Testis (tissue), 3 donors: ENCODE data around the gene SYT11. TPM values are rescaled to one million over a fixed set of nuclear protein-coding genes. Genes with fewer than 3 reads are reported as not detected.

Experiments used
- DNase-seq: peaks from one replicate; pipeline ENCODE4 v3.0.0-alpha.2; 2019
- H3K27ac ChIP-seq, 2 donors: fragments of 200-600 bp; sonication (generic); one replicate each; pipeline ENCODE4 v1.5.1; 2019
- H3K27me3 ChIP-seq: fragments of 200-600 bp; sonication (generic); one replicate; pipeline ENCODE4 v1.5.1; 2019
- H3K36me3 ChIP-seq: fragments of 200-600 bp; sonication (generic); one replicate; pipeline ENCODE4 v1.5.1; 2017; ENCODE audit warnings: low read depth; ENCODE audit errors: missing control alignments
- H3K4me1 ChIP-seq: fragments of 200-600 bp; sonication (generic); one replicate; pipeline ENCODE4 v1.5.1; 2019
- H3K4me3 ChIP-seq, 2 donors: fragments of 200-600 bp; sonication (generic); one replicate each; pipeline ENCODE4 v1.5.1; 2017 to 2019
- H3K9me3 ChIP-seq: fragments of 200-600 bp; sonication (generic); one replicate; pipeline ENCODE4 v1.5.1; 2017
- CTCF ChIP-seq, 3 experiments: fragments of 450-650 bp in 2 of 3; fragments of 200-600 bp in 1 of 3; sonication (generic) in 1 of 3; IDR thresholded peaks; one replicate each; pipeline ENCODE4 v1.5.1; 2016 to 2019; ENCODE audit warnings: antibody characterized with exemption in 3 of 3, mild to moderate bottlenecking in 2 of 3, moderate library complexity in 1 of 3
- POLR2A ChIP-seq: fragments of 450-650 bp; IDR thresholded peaks from one replicate; pipeline ENCODE4 v1.6.1; 2017; ENCODE audit warnings: antibody characterized with exemption, mild to moderate bottlenecking, moderate library complexity
- WGBS, 2 donors: methylation state at CpG; one replicate each; pipeline ENCODE4 v1.1.5; 2018; 5-methylcytosine and 5-hydroxymethylcytosine counted together
- intact Hi-C: fragments of 100-400 bp; cut with DNase I; formaldehyde crosslinking; loops from one replicate; pipeline ENCODE4 v1.15.1; 2023; ENCODE audit warnings: low total_unique reads
- polyA plus RNA-seq: library from polyadenylated mRNA; stranded (reverse); fragments of 350-450 nt; fragmentation: Illumina TruSeq; extraction: RNeasy Lipid Tissue Mini Kit (QIAGEN cat#74804); gene quantifications from one replicate; pipeline ENCODE4 v1.2.3, GENCODE V29; 2014; ENCODE audit warnings: low read depth, low replicate concordance; ENCODE audit not compliant: insufficient read depth
- small RNA-seq, 2 donors: library from RNA; depleted of rRNA; stranded (forward); fragments of <200 nt; gene quantifications; one replicate each; pipeline ENCODE3, GENCODE V24; 2016
- total RNA-seq, 2 donors: library from RNA; depleted of rRNA; stranded (reverse); fragments of >200 nt; gene quantifications; one replicate each; pipeline ENCODE4 v1.2.3, GENCODE V29; 2016

SYT11 gene
- total and polyA plus RNA-seq, 3 donors from 2014 or later, result 17.9 to 23.4 (median 19.7) TPM

GRCh38 chr1:155933591-155934096 is 74.3 kb downstream of the SYT11 start:
- WGBS, 2 donors, result 0 to 2% methylated on average over 10 of the region's 10 CpGs
- no peaks in the 10 kb centered on the region for H3K9me3 ChIP-seq
- H3K4me1 ChIP-seq, result peaks cover 45% of the 10 kb centered on the region
- peak overlapping the region; percentile 60 to 97 for H3K4me3 ChIP-seq
- intact Hi-C loops, result no loop called here
- DNase-seq, result no peak
- no peaks in the 10 kb centered on the region for H3K36me3 ChIP-seq
- no peaks in the 10 kb centered on the region for H3K27me3 ChIP-seq
- peak overlapping the region; percentile 69 to 93 for H3K27ac ChIP-seq
- TF ChIP-seq CTCF (IDR thresholded peaks at IDR 0.05) (no peak), POLR2A (no peak)

GRCh38 chr1:155934097-155934935 is 74.9 kb downstream of the SYT11 start, which contains the start of gene KHDC4:
KHDC4 (minus strand) TSS chr1:155934413; CDS start chr1:155934373, 40 bp downstream.
- no peaks in the 10 kb centered on the region for H3K27me3 ChIP-seq
- peak; percentile 98 for DNase-seq
- H3K9me3 ChIP-seq, result no peaks in the 10 kb centered on the region
- H3K27ac ChIP-seq, result peak within 1 kb of the TSS; percentile 85 to 93
- H3K4me1 ChIP-seq, result peaks cover 45% of the 10 kb centered on the region
- WGBS, 2 donors, result 1% methylated on average over 50 of the region's 50 CpGs
- TF ChIP-seq CTCF (IDR thresholded peaks at IDR 0.05) (peak in 1 of 3 experiments; percentile 2), POLR2A (peak; percentile 12)
- peak within 1 kb of the TSS; percentile 60 to 97 for H3K4me3 ChIP-seq
- no peaks in the 10 kb centered on the region for H3K36me3 ChIP-seq
- intact Hi-C loops, result no loop called here

Small RNA genes lying within 50 kb of the gene (small RNA-seq; reads per million reads assigned to genes)
- gene RF00015, result 0 reads per million in 2 donors
- gene SCARNA4, result 0 reads per million in 2 donors
- gene SNORA80E, result 103 to 166 reads per million in 2 donors

Other genes starting within 250 kb of the SYT11 start
- 10 to 100 TPM; 50.0 to 62.4 TPM for gene MSTO1, start 249.3 kb upstream of the SYT11 start, total RNA-seq
- 140 TPM for gene MSTO1, start 249.3 kb upstream of the SYT11 start, polyA plus RNA-seq
- gene YY1AP1, start 170.8 kb upstream of the SYT11 start, total RNA-seq, result 100 to 1,000 TPM; 171 to 219 TPM
- 205 TPM for gene YY1AP1, start 170.8 kb upstream of the SYT11 start, polyA plus RNA-seq
- gene DAP3, start 170.5 kb upstream of the SYT11 start, total RNA-seq, result 100 to 1,000 TPM; 277 to 286 TPM
- 121 TPM for gene DAP3, start 170.5 kb upstream of the SYT11 start, polyA plus RNA-seq
- 100 to 1,000 TPM in 1 of 2 donors, 10 to 100 TPM in 1; 77.2 to 108 TPM for gene GON4L, start 2.4 kb upstream of the SYT11 start, total RNA-seq
- gene GON4L, start 2.4 kb upstream of the SYT11 start, polyA plus RNA-seq, result 36.4 TPM
- 10 to 100 TPM; 26.1 to 31.1 TPM for gene RIT1, start 51.8 kb downstream of the SYT11 start, total RNA-seq
- gene RIT1, start 51.8 kb downstream of the SYT11 start, polyA plus RNA-seq, result 25.7 TPM
- gene KHDC4, start 74.8 kb downstream of the SYT11 start, total RNA-seq, result 10 to 100 TPM; 84.5 to 95.3 TPM
- gene KHDC4, start 74.8 kb downstream of the SYT11 start, polyA plus RNA-seq, result 45.5 TPM
- gene RXFP4, start 82.1 kb downstream of the SYT11 start, total RNA-seq, result 1 to 10 TPM in 1 of 2 donors, under 1 TPM in 1; 0.37 to 1.1 TPM
- not detected for gene RXFP4, start 82.1 kb downstream of the SYT11 start, polyA plus RNA-seq
- gene ARHGEF2, start 119.0 kb downstream of the SYT11 start, total RNA-seq, result 100 to 1,000 TPM in 1 of 2 donors, 10 to 100 TPM in 1; 56.6 to 124 TPM
- gene ARHGEF2, start 119.0 kb downstream of the SYT11 start, polyA plus RNA-seq, result 88.8 TPM
- 100 to 1,000 TPM; 170 to 216 TPM for gene SSR2, start 161.4 kb downstream of the SYT11 start, total RNA-seq
- gene SSR2, start 161.4 kb downstream of the SYT11 start, polyA plus RNA-seq, result 289 TPM
- gene UBQLN4, start 194.2 kb downstream of the SYT11 start, total RNA-seq, result 10 to 100 TPM; 41.0 to 42.7 TPM
- 34.4 TPM for gene UBQLN4, start 194.2 kb downstream of the SYT11 start, polyA plus RNA-seq
- 10 to 100 TPM; 47.6 to 50.4 TPM for gene LAMTOR2, start 195.2 kb downstream of the SYT11 start, total RNA-seq
- gene LAMTOR2, start 195.2 kb downstream of the SYT11 start, polyA plus RNA-seq, result 55.5 TPM
- gene RAB25, start 201.6 kb downstream of the SYT11 start, total RNA-seq, result 1 to 10 TPM; 1.2 to 2.0 TPM
- 2.1 TPM for gene RAB25, start 201.6 kb downstream of the SYT11 start, polyA plus RNA-seq
- gene MEX3A, start 222.9 kb downstream of the SYT11 start, total RNA-seq, result 1 to 10 TPM; 2.4 to 3.0 TPM
- gene MEX3A, start 222.9 kb downstream of the SYT11 start, polyA plus RNA-seq, result 0.87 TPM